Progenitor cell of endocrine pancreas (in vitro differentiated cells): Measurements from ENCODE around the gene RBM12. TPM values are rescaled to one million over a fixed set of nuclear protein-coding genes. Genes with fewer than 3 reads are reported as not detected.

ENCODE experiments used
- DNase-seq: peaks from one replicate; pipeline ENCODE4 v3.0.0; 2021; ENCODE audit warnings: low spot score; ENCODE audit not compliant: unreplicated experiment
- H3K27ac Mint-ChIP-seq: 2 replicates; pipeline ENCODE4 v1.8.0; 2021; ENCODE audit warnings: mild to moderate bottlenecking, moderate library complexity, mixed read lengths
- H3K27me3 Mint-ChIP-seq: 2 replicates; pipeline ENCODE4 v1.8.0; 2021; ENCODE audit warnings: mixed read lengths
- H3K36me3 Mint-ChIP-seq: 2 replicates; pipeline ENCODE4 v1.8.0; 2022; ENCODE audit warnings: mixed read lengths; ENCODE audit not compliant: insufficient read depth
- H3K4me1 Mint-ChIP-seq: 2 replicates; pipeline ENCODE4 v1.8.0; 2021; ENCODE audit warnings: low read depth, mixed read lengths
- H3K4me3 Mint-ChIP-seq: 2 replicates; pipeline ENCODE4 v1.8.0; 2021; ENCODE audit warnings: low read depth, mild to moderate bottlenecking, moderate library complexity, mixed read lengths
- H3K9me3 Mint-ChIP-seq: 2 replicates; pipeline ENCODE4 v1.8.0; 2021; ENCODE audit warnings: low read depth, mixed read lengths
- CTCF ChIP-seq: fragments of 200-600 bp; sonication (generic); IDR thresholded peaks from one replicate; pipeline ENCODE4 v1.5.0; 2021; ENCODE audit warnings: antibody characterized with exemption, mild to moderate bottlenecking; ENCODE audit not compliant: unreplicated experiment
- total RNA-seq: library from RNA; stranded (reverse); gene quantifications from 2 replicates; pipeline ENCODE4 v1.2.1, GENCODE V29; 2021

RBM12 gene
- total RNA-seq, 1 donor from 2014 or later: 157 TPM

GRCh38 chr20:35663516-35664465 lies 909 bp downstream of the RBM12 start:
- peaks cover under 1% of the 10 kb centered on the region for H3K36me3 Mint-ChIP-seq
- peak; percentile 10 for DNase-seq
- no peaks in the 10 kb centered on the region for H3K9me3 Mint-ChIP-seq
- TF ChIP-seq CTCF: no peak
- H3K4me1 Mint-ChIP-seq: peaks cover 43% of the 10 kb centered on the region
- H3K4me3 Mint-ChIP-seq: peak overlapping the region; percentile 96
- no peaks in the 10 kb centered on the region for H3K27me3 Mint-ChIP-seq
- H3K27ac Mint-ChIP-seq: peak overlapping the region; percentile 99

GRCh38 chr20:35662551-35662950 lies 2.1 kb downstream of the RBM12 start:
- no peak for TF ChIP-seq CTCF
- no peak for DNase-seq
- H3K4me1 Mint-ChIP-seq: peaks cover 45% of the 10 kb centered on the region
- peak overlapping the region; percentile 86 for H3K27ac Mint-ChIP-seq
- H3K4me3 Mint-ChIP-seq: peak overlapping the region; percentile 96
- H3K36me3 Mint-ChIP-seq: peaks cover 2% of the 10 kb centered on the region
- no peaks in the 10 kb centered on the region for H3K9me3 Mint-ChIP-seq
- H3K27me3 Mint-ChIP-seq: no peaks in the 10 kb centered on the region

GRCh38 chr20:35661908-35662307 lies 2.8 kb downstream of the RBM12 start:
- no peak for TF ChIP-seq CTCF
- H3K36me3 Mint-ChIP-seq: peaks cover 5% of the 10 kb centered on the region
- no peaks in the 10 kb centered on the region for H3K9me3 Mint-ChIP-seq
- H3K27ac Mint-ChIP-seq: peak overlapping the region; percentile 86
- H3K27me3 Mint-ChIP-seq: no peaks in the 10 kb centered on the region
- peak overlapping the region; percentile 96 for H3K4me3 Mint-ChIP-seq
- peaks cover 50% of the 10 kb centered on the region for H3K4me1 Mint-ChIP-seq
- DNase-seq: no peak

- no peak overlapping the region for H3K4me3 Mint-ChIP-seq
- no peaks in the 10 kb centered on the region for H3K27me3 Mint-ChIP-seq
- peaks cover 50% of the 10 kb centered on the region for H3K4me1 Mint-ChIP-seq
Measured at GRCh38 chr20:35661053-35661452, 3.6 kb downstream of the RBM12 start.

More at GRCh38 chr20:35661053-35661452, 3.6 kb downstream of the RBM12 start:
- Mint-ChIP-seq H3K9me3 (no peaks in the 10 kb centered on the region), H3K36me3 (peaks cover 5% of the 10 kb centered on the region), H3K27ac (peak overlapping the region; percentile 41)
- no peak for TF ChIP-seq CTCF
- DNase-seq: no peak
